Smooth muscle cell (in vitro differentiated cells): ENCODE results near the gene TFF3. TPM values are rescaled to one million over a fixed set of nuclear protein-coding genes. Genes with fewer than 3 reads are reported as not detected.

Experiments
- DNase-seq: peaks from one replicate; lab custom pipeline; 2025; ENCODE audit not compliant: unreplicated experiment; lab: John Stamatoyannopoulos, UW
- H2AFZ ChIP-seq: fragments of 200-600 bp; sonication (generic); 2 replicates; pipeline ENCODE4 v1.6.0; 2016; ENCODE audit warnings: antibody characterized with exemption, low read depth, mild to moderate bottlenecking
- H3F3A ChIP-seq: fragments of 200-600 bp; sonication (generic); 2 replicates; pipeline ENCODE4 v1.6.0; 2017; ENCODE audit warnings: antibody characterized with exemption, low read depth
- H3K27ac ChIP-seq: fragments of 200-600 bp; sonication (generic); 2 replicates; pipeline ENCODE4 v1.5.1; 2016; ENCODE audit warnings: low read depth, mild to moderate bottlenecking
- H3K27me3 ChIP-seq: fragments of 200-600 bp; sonication (generic); 2 replicates; pipeline ENCODE4 v1.6.1; 2016; ENCODE audit warnings: low read depth, mild to moderate bottlenecking
- H3K36me3 ChIP-seq: fragments of 200-600 bp; sonication (generic); 2 replicates; pipeline ENCODE4 v1.5.1; 2016; ENCODE audit warnings: low read depth
- H3K4me1 ChIP-seq: fragments of 200-600 bp; sonication (generic); 2 replicates; pipeline ENCODE4 v1.5.1; 2016; ENCODE audit warnings: low read depth
- H3K4me2 ChIP-seq: fragments of 200-600 bp; sonication (generic); 2 replicates; pipeline ENCODE4 v1.6.0; 2016; ENCODE audit warnings: mild to moderate bottlenecking
- H3K4me3 ChIP-seq: fragments of 200-600 bp; sonication (generic); 2 replicates; pipeline ENCODE4 v1.5.1; 2016; ENCODE audit warnings: mild to moderate bottlenecking
- H3K79me2 ChIP-seq: fragments of 200-600 bp; sonication (generic); 2 replicates; pipeline ENCODE4 v1.6.0; 2016; ENCODE audit warnings: low read depth, mild to moderate bottlenecking
- H3K9ac ChIP-seq: fragments of 200-600 bp; sonication (generic); 2 replicates; pipeline ENCODE4 v1.6.0; 2016; ENCODE audit warnings: low read depth
- H3K9me3 ChIP-seq: fragments of 200-600 bp; sonication (generic); replicated peaks from 2 replicates; pipeline ENCODE4 v1.5.1; 2016; ENCODE audit warnings: low read depth
- H4K20me1 ChIP-seq: fragments of 200-600 bp; sonication (generic); 2 replicates; pipeline ENCODE4 v1.6.0; 2016; ENCODE audit warnings: low read depth
- WGBS: methylation state at CpG from one replicate; pipeline ENCODE4 v1.1.7; 2016; ENCODE audit warnings: low lambda C conversion rate; 5-methylcytosine and 5-hydroxymethylcytosine counted together
- polyA plus RNA-seq: library from polyadenylated mRNA; unstranded; fragments of >200 nt; fragmentation: Nextera tagmentation; extraction: Ambion mirVana; gene quantifications from 2 replicates; pipeline ENCODE4 v1.2.1, GENCODE V29; 2016
- total RNA-seq: library from RNA; depleted of rRNA; stranded (reverse); fragments of >200 nt; gene quantifications from 2 replicates; pipeline ENCODE4 v1.2.3, GENCODE V29; 2014
- TF ChIP-seq, protein P1 (sequence below): fragments of 200-600 bp; sonication (generic); IDR thresholded peaks from 2 replicates; pipeline ENCODE4 v1.5.1; 2017; ENCODE audit warnings: borderline replicate concordance, mild to moderate bottlenecking, antibody characterized with exemption; ENCODE audit not compliant: insufficient read depth, poor library complexity, severe bottlenecking

TFF3 gene
- total and polyA plus RNA-seq, 2 experiments from 2014 or later = 0.31 TPM; not detected in 1

DNA sequence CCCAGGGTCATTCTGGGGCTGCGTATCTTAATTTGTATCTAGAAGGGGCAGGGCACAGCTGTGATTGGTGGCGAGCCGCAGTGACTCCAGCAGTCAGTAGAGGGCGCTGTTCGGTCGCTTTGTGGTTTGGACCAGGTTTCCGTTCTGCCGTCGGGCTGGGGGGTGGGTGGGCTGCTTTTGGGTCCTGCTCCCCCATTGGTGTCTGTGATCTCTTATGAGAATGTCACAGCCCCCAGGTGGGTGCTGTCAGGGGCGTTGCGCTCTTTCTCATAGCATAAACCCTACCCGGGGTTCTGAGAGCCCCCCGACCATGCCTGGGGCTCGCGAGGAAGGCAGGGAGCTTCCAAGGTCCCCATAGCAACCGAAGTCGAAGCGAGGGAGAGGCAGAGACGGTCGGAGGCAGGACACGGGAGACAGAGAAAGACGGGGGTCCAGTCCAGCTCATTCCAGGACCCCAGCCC lies 5.4 kb downstream of the TFF3 start:
- Histone ChIP-seq H3K4me2 (peak overlapping the region; percentile 77), H3K27ac (no peak overlapping the region), H3K27me3 (no peaks in the 10 kb centered on the region), H3K36me3 (no peaks in the 10 kb centered on the region), H4K20me1 (no peaks in the 10 kb centered on the region), H2AFZ (no peak overlapping the region), H3K79me2 (no peaks in the 10 kb centered on the region), H3K4me1 (no peaks in the 10 kb centered on the region), H3K9me3 (no peaks in the 10 kb centered on the region), H3K9ac (no peak overlapping the region), H3K4me3 (no peak overlapping the region), H3F3A (no peaks in the 10 kb centered on the region)
- DNase-seq = peak; percentile 19
- 18% methylated on average over 22 of the region's 22 CpGs for WGBS
- TF ChIP-seq, protein P1, sequence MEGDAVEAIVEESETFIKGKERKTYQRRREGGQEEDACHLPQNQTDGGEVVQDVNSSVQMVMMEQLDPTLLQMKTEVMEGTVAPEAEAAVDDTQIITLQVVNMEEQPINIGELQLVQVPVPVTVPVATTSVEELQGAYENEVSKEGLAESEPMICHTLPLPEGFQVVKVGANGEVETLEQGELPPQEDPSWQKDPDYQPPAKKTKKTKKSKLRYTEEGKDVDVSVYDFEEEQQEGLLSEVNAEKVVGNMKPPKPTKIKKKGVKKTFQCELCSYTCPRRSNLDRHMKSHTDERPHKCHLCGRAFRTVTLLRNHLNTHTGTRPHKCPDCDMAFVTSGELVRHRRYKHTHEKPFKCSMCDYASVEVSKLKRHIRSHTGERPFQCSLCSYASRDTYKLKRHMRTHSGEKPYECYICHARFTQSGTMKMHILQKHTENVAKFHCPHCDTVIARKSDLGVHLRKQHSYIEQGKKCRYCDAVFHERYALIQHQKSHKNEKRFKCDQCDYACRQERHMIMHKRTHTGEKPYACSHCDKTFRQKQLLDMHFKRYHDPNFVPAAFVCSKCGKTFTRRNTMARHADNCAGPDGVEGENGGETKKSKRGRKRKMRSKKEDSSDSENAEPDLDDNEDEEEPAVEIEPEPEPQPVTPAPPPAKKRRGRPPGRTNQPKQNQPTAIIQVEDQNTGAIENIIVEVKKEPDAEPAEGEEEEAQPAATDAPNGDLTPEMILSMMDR = peak; percentile 85

DNA sequence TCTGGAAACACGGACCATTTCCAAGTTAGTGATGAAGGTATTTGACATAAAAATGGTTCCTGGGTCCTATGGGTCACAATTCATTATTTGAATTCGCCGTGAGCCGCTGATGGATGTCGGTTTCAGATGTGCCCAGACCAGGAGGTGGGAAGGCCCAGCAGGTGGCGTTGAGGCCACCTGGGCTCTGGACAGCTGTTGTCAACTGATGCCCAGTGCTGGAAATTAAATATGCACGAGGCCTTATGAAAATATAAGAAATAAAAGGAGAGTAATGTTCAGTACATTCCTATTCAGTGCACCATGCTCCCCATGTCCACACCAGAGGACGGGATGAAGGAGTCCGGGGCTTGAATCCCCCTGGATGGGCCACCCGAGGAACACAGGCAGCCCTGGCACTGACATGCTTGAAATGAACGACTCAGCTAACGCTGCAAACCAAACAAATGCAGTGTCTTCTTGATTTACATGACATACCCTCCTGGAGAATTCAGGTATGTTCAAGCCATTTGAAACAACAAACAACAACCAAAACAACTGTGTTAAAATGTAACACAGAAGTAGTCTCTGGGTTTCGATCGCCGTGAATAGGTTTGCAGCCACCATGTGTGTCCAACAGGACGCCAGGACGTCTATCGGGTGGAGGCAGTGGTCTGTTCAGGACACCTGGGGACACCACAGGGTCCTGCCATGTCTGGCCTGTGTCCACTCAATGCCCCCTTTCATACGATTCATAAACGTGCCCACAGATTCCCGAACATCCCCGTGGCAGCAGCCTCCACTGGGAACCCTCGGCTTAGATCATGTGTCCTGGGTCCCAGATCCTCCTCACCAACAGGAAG lies 6.1 kb downstream of the TFF3 start:
- no peak overlapping the region for H2AFZ ChIP-seq
- H3K4me2 ChIP-seq = no peak overlapping the region
- H3K9me3 ChIP-seq = no peaks in the 10 kb centered on the region
- H3K79me2 ChIP-seq = no peaks in the 10 kb centered on the region
- no peak overlapping the region for H3K4me3 ChIP-seq
- no peaks in the 10 kb centered on the region for H3K27me3 ChIP-seq
- H3K9ac ChIP-seq = no peak overlapping the region
- H3K27ac ChIP-seq = no peak overlapping the region
- H4K20me1 ChIP-seq = no peaks in the 10 kb centered on the region
- TF ChIP-seq, protein P1 = no peak
- WGBS = 59% methylated on average over 23 of the region's 23 CpGs
- H3K36me3 ChIP-seq = no peaks in the 10 kb centered on the region
- DNase-seq = no peak
- no peaks in the 10 kb centered on the region for H3K4me1 ChIP-seq
- H3F3A ChIP-seq = no peaks in the 10 kb centered on the region

DNA sequence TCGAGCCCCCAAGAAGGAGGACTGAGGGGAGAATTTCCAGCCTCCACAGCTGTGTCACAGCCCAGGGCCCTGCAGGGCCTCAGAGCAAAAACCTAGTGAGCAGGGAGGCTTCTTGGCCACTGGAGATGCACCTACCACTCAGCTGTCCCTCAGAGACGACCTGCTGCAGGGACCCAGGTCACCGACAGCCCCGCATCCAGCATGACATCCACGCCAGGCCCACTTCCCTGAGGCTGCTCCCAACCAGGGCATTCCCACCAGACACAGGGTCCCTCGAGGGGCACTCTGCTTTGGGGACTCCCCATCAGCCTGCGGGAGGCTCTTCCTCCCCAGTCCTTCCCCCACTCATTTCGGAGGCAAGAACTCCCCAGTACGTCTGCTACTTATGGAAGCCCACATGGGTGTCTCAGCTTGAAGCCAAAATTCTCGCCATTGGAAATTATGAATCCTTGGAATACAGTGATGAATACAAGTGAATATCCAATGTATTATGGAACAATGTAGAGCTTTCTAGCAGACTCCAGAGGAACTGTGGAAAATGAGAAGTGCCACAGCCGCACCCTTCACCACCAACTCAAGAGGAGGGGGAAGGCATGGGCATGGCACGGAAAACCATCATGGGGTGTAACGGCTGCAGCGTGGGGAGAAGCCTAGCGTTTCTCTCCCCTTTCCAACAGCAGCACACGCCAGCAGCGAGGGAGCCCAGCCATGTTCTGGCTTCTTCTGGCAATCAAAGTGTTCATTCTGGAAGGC lies 6.9 kb downstream of the TFF3 start:
- Histone ChIP-seq H3K36me3 (no peaks in the 10 kb centered on the region), H3K9ac (no peak overlapping the region), H3F3A (no peaks in the 10 kb centered on the region), H3K79me2 (no peaks in the 10 kb centered on the region), H3K27me3 (no peaks in the 10 kb centered on the region), H3K4me3 (no peak overlapping the region), H3K27ac (no peak overlapping the region), H4K20me1 (no peaks in the 10 kb centered on the region), H3K4me1 (no peaks in the 10 kb centered on the region), H3K9me3 (no peaks in the 10 kb centered on the region), H3K4me2 (no peak overlapping the region), H2AFZ (no peak overlapping the region)
- no peak for DNase-seq
- 92% methylated on average over 17 of the region's 17 CpGs for WGBS
- TF ChIP-seq, protein P1 = no peak
